GM13977 (cell line): ENCODE results near the gene CXXC5.

Source experiments
- DNase-seq: peaks from one replicate; pipeline ENCODE4 v3.0.0; 2012; ENCODE audit warnings: low spot score
- CTCF ChIP-seq: IDR thresholded peaks from 2 replicates; pipeline ENCODE4 v1.5.1; 2012; ENCODE audit warnings: mild to moderate bottlenecking, control low read depth; ENCODE audit not compliant: insufficient read depth; ENCODE audit errors: extremely low read depth, missing control alignments
- in situ Hi-C: fragments of 300-500 bp; cut with MboI; formaldehyde crosslinking; loops from one replicate; pipeline ENCODE4 v1.12.0; 2022; ENCODE audit warnings: low sequenced_read_pairs, low pct_unique_long_range_greater_than_20kb, mixed read lengths, inconsistent platforms; ENCODE audit not compliant: unreplicated experiment

The CXXC5 gene

GRCh38 chr5:139651853-139652787, 4.0 kb downstream of the CXXC5 start:
- in situ Hi-C loops: no loop called here
- TF ChIP-seq CTCF: no peak
- DNase-seq: peak; percentile 96

- in situ Hi-C loops: no loop called here
- TF ChIP-seq CTCF: no peak
- peak; percentile 77 for DNase-seq
Observed at GRCh38 chr5:139652788-139653241, 4.7 kb downstream of the CXXC5 start.

GRCh38 chr5:139653616-139654015, 5.5 kb downstream of the CXXC5 start:
- no peak for TF ChIP-seq CTCF
- in situ Hi-C loops: no loop called here
- no peak for DNase-seq

GRCh38 chr5:139654464-139654863, 6.3 kb downstream of the CXXC5 start:
- TF ChIP-seq CTCF: no peak
- DNase-seq: no peak
- in situ Hi-C loops: no loop called here

GRCh38 chr5:139654871-139655491, 6.8 kb downstream of the CXXC5 start:
- TF ChIP-seq CTCF: no peak
- DNase-seq: no peak
- in situ Hi-C loops: no loop called here

GRCh38 chr5:139655727-139656271, 7.7 kb downstream of the CXXC5 start:
- no peak for DNase-seq
- TF ChIP-seq CTCF: no peak
- in situ Hi-C loops: no loop called here
